K562 (cell line): Measurements from ENCODE around the gene SLC15A1. TPM values are rescaled to one million over a fixed set of nuclear protein-coding genes. Genes with fewer than 3 reads are reported as not detected.

Experiments
- ATAC-seq: fragments of 200-7000 bp; cut with Tn5 transposase; 3 replicates; pipeline ENCODE4 v1.9.1; 2020; ENCODE audit warnings: moderate library complexity
- BruUV-seq: library from RNA; stranded (reverse); fragments of 400-500 nt; replicated peaks from 2 replicates; lab custom pipeline; 2021; lab: Mats Ljungman, UMichigan
- CTCF ChIA-PET: fragments of 300-600 bp; formaldehyde crosslinking; extraction: SDS; loops from one replicate; lab custom pipeline; 2021; ENCODE audit warnings: low intra/inter-chr PET ratio; lab: Yijun Ruan, JAX
- POLR2A ChIA-PET: fragments of 300-600, 350-650 bp; sonication (Branson Sonifier 250); formaldehyde crosslinking; extraction: SDS; loops from one replicate; lab custom pipeline; 2021; ENCODE audit warnings: antibody characterized with exemption, inconsistent platforms; lab: Yijun Ruan, JAX
- DNase-seq, 4 experiments: peaks; one replicate each; pipeline versions ENCODE4 v3.0.0 to v3.0.0-alpha.2; 2011 to 2018; ENCODE audit warnings: low spot score in 3 of 4, mixed read lengths in 3 of 4; ENCODE audit errors: extremely low read depth in 1 of 4
- FAIRE-seq: peaks from 2 replicates; lab custom pipeline; 2011; peaks lifted over from hg19 to GRCh38; lab: Jason Lieb, UNC
- H2AFZ ChIP-seq: 2 replicates; pipeline ENCODE4 v1.6.0; 2011; ENCODE audit warnings: low read depth, low read length, control low read depth, inconsistent platforms
- H3K27ac ChIP-seq: fragments of 200-600 bp; 3 replicates; pipeline ENCODE4 v1.8.0; 2011; ENCODE audit warnings: low read depth, mild to moderate bottlenecking, control low read depth, inconsistent platforms, low read length, moderate library complexity, mixed read lengths; ENCODE audit errors: extremely low read depth
- H3K27me3 ChIP-seq, 2 experiments: fragments of 300-600 bp in 1 of 2; 2 replicates in 1 of 2; 3 replicates in 1 of 2; pipeline versions ENCODE4 v1.6.0 to v1.8.0; 2011; ENCODE audit warnings: inconsistent platforms in 2 of 2, low read length in 2 of 2, mild to moderate bottlenecking in 1 of 2, mixed read lengths in 1 of 2, moderate library complexity in 1 of 2; ENCODE audit not compliant: control insufficient read depth in 2 of 2, insufficient read depth in 2 of 2
- H3K36me3 ChIP-seq: fragments of 300-600 bp; 3 replicates; pipeline ENCODE4 v1.8.0; 2011; ENCODE audit warnings: mild to moderate bottlenecking, low read length, inconsistent platforms; ENCODE audit not compliant: control insufficient read depth, insufficient read depth
- H3K4me1 ChIP-seq, 2 experiments: fragments of 200-600 bp in 1 of 2; replicated peaks in 1 of 2; 2 replicates in 1 of 2; 3 replicates in 1 of 2; pipeline versions ENCODE4 v1.5.1 to v1.8.0; 2011; ENCODE audit warnings: inconsistent platforms in 2 of 2, low read length in 2 of 2, mild to moderate bottlenecking in 1 of 2, mixed read lengths in 1 of 2, moderate library complexity in 1 of 2; ENCODE audit not compliant: control insufficient read depth in 2 of 2, insufficient read depth in 2 of 2
- H3K4me2 ChIP-seq: 2 replicates; pipeline ENCODE4 v1.6.1; 2011; ENCODE audit warnings: low read length, control low read depth, inconsistent platforms, mixed read lengths; ENCODE audit not compliant: insufficient read depth
- H3K4me3 ChIP-seq: fragments of 200-600 bp; sonication (generic), shearing (Covaris generic); 2 replicates; pipeline ENCODE4 v1.5.1; 2016; ENCODE audit warnings: control low read depth, inconsistent platforms
- H3K79me2 ChIP-seq: fragments of 200-600 bp; 3 replicates; pipeline ENCODE4 v1.8.0; 2011; ENCODE audit warnings: low read length, inconsistent platforms; ENCODE audit not compliant: control insufficient read depth, insufficient read depth
- H3K9ac ChIP-seq, 2 experiments: 2 replicates each; pipeline versions ENCODE4 v1.6.0 to v1.6.1; 2011; ENCODE audit warnings: low read depth in 2 of 2, low read length in 2 of 2, control low read depth in 1 of 2, inconsistent platforms in 1 of 2, mild to moderate bottlenecking in 1 of 2, mixed read lengths in 1 of 2; ENCODE audit not compliant: insufficient read depth in 1 of 2
- H3K9me1 ChIP-seq: one replicate; pipeline ENCODE4 v1.6.0; 2011; ENCODE audit warnings: inconsistent platforms, mild to moderate bottlenecking, low read length, moderate library complexity; ENCODE audit not compliant: control insufficient read depth, insufficient read depth
- H3K9me3 ChIP-seq: replicated peaks from 2 replicates; pipeline ENCODE4 v1.5.1; 2011; ENCODE audit warnings: low read depth, low read length, inconsistent platforms; ENCODE audit not compliant: control insufficient read depth, insufficient read depth
- H4K20me1 ChIP-seq: replicated peaks from 2 replicates; pipeline ENCODE4 v1.6.1; 2011; ENCODE audit warnings: low read length, inconsistent platforms, mixed read lengths; ENCODE audit not compliant: control insufficient read depth, insufficient read depth
- EHMT2 ChIP-seq: fragments of 450-650 bp; IDR thresholded peaks from 2 replicates; pipeline ENCODE4 v1.6.1; 2018; ENCODE audit warnings: antibody characterized with exemption
- MAFF ChIP-seq: IDR thresholded peaks from 2 replicates; pipeline ENCODE4 v1.6.1; 2012; ENCODE audit warnings: low read length, improper control_type of control experiment
- PHF20 ChIP-seq: fragments of 450-650 bp; IDR thresholded peaks from 2 replicates; pipeline ENCODE4 v1.6.1; 2018; ENCODE audit not compliant: partially characterized antibody
- TOE1 ChIP-seq, 2 experiments: fragments of 450-650 bp in 1 of 2; sonication (generic) in 1 of 2; formaldehyde crosslinking in 1 of 2; IDR thresholded peaks; 2 replicates each; pipeline versions ENCODE4 v1.7.1 to v1.8.0; 2016 to 2022; ENCODE audit warnings: borderline replicate concordance in 2 of 2, mild to moderate bottlenecking in 2 of 2, antibody characterized with exemption in 1 of 2, inconsistent platforms in 1 of 2, low read depth in 1 of 2, missing genetic modification reagents in 1 of 2, moderate library complexity in 1 of 2
- ZNF146 ChIP-seq: IDR thresholded peaks from one replicate; pipeline ENCODE4 v1.6.1; 2018; ENCODE audit warnings: missing compliant biosample characterization; ENCODE audit not compliant: unreplicated experiment
- WGBS: fragments of 100-300 bp; shearing (Covaris generic); methylation state at CpG from one replicate; pipeline ENCODE4 v1.1.6; 2016; ENCODE audit warnings: low coverage, mixed read lengths; ENCODE audit not compliant: insufficient coverage; ENCODE audit errors: missing lambda C conversion rate; 5-methylcytosine and 5-hydroxymethylcytosine counted together
- in situ Hi-C: fragments of 300-500 bp; cut with MboI; formaldehyde crosslinking; loops from 4 replicates; pipeline ENCODE4 v1.15.0; 2018; ENCODE audit warnings: inconsistent platforms, mixed read lengths
- intact Hi-C: fragments of 100-400 bp; cut with micrococcal nuclease; formaldehyde crosslinking; loops from 2 replicates; pipeline ENCODE4 v1.14.2; 2022
- polyA plus RNA-seq, 8 experiments: library from polyadenylated mRNA; depleted of rRNA in 4 of 8; stranded (reverse) in 5 of 8; unstranded in 3 of 8; fragments of >200 nt; fragmentation: Nextera tagmentation in 2 of 8; fragmentation: Illumina TruSeq in 1 of 8; extraction: Ambion mirVana in 2 of 8; extraction: Trizol in 1 of 8; gene quantifications; 2 replicates each; pipeline versions ENCODE4 v1.2.1 to v1.2.3, GENCODE V29; 2011 to 2014; ENCODE audit warnings: inconsistent platforms in 1 of 8, missing spikeins in 1 of 8
- total RNA-seq, 7 experiments: library from RNA; depleted of rRNA in 6 of 7; stranded (reverse); fragments of >200 nt in 6 of 7; fragmentation: Illumina TruSeq in 2 of 7; extraction: Trizol in 2 of 7; gene quantifications; 2 replicates each; pipeline versions ENCODE4 v1.2.1 to v1.2.3, GENCODE V29; 2011 to 2021; ENCODE audit warnings: low replicate concordance in 1 of 7

Gene SLC15A1
- total and polyA plus RNA-seq, 9 of the 15 experiments (the other 6 are each of a cell fraction or from before 2014, with no cell fraction given): not detected

DNA sequence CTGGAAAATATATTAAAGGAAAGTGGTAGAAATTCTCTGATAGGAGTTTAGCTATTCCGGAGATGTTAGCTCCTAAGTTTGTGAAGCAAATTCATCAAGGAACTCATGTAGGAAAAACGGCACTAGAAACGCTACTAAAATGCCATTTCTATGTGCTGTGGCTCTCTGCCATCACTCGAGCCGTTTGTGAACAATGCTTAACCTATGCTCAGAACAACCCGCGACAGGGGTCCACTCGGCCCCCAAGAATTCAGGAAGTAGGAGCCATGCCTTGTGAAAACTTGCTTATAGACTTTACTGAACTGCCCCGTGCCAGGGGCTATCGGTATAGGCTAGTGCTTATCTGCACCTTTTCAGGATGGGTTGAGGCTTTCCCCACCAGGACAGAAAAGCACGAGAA is 14.2 kb upstream of the SLC15A1 start:
- no peak overlapping the region for H3K4me3 ChIP-seq
- no peak overlapping the region for H3K9ac ChIP-seq
- peaks cover 37 to 52% of the 10 kb centered on the region in 2 experiments for H3K27me3 ChIP-seq
- intact Hi-C loops (no loop called here), in situ Hi-C loops (no loop called here)
- H3K4me2 ChIP-seq: no peak overlapping the region
- no peaks in the 10 kb centered on the region for H3K9me1 ChIP-seq
- no peaks in the 10 kb centered on the region for H4K20me1 ChIP-seq
- H3K36me3 ChIP-seq: no peaks in the 10 kb centered on the region
- no peak for FAIRE-seq
- DNase-seq: no peak
- WGBS: 0% methylated on average over 11 of the region's 11 CpGs
- no peak for ATAC-seq
- ChIA-PET CTCF (no interaction called here), POLR2A (no interaction called here)
- no peaks in the 10 kb centered on the region for H3K4me1 ChIP-seq
- no peak overlapping the region for H3K27ac ChIP-seq
- TF ChIP-seq EHMT2 (no peak), PHF20 (no peak)
- no peaks in the 10 kb centered on the region for H3K9me3 ChIP-seq
- BruUV-seq: no TSS peak
- H3K79me2 ChIP-seq: no peaks in the 10 kb centered on the region
- no peak overlapping the region for H2AFZ ChIP-seq

GRCh38 chr13:98765996-98766519 is 13.6 kb upstream of the SLC15A1 start:
- 0% methylated on average over 8 of the region's 8 CpGs for WGBS
- no peak for ATAC-seq

More at GRCh38 chr13:98765996-98766519, 13.6 kb upstream of the SLC15A1 start:
- DNase-seq (no peak), FAIRE-seq (no peak)
- CTCF ChIA-PET: no interaction called here
- H2AFZ ChIP-seq: no peak overlapping the region
- no peaks in the 10 kb centered on the region for H3K36me3 ChIP-seq
- no peak overlapping the region for H3K27ac ChIP-seq
- no peaks in the 10 kb centered on the region for H4K20me1 ChIP-seq
- no peak overlapping the region for H3K4me2 ChIP-seq
- POLR2A ChIA-PET: interaction anchor here (0.6 kb wide), 1 partner anchor 184 kb away, joined by 3 read pairs; no protein-coding TSS in a partner anchor
- no TSS peak for BruUV-seq
- no peaks in the 10 kb centered on the region for H3K79me2 ChIP-seq
- intact Hi-C loops (no loop called here), in situ Hi-C loops (no loop called here)
- no peaks in the 10 kb centered on the region for H3K9me3 ChIP-seq
- no peak overlapping the region for H3K9ac ChIP-seq
- no peak for TF ChIP-seq MAFF
- no peak for TF ChIP-seq TOE1 (IDR thresholded peaks at IDR 0.05; ENCODE audit: borderline replicate concordance)
- no peak for TF ChIP-seq TOE1 (CRISPR knock-in tag; IDR thresholded peaks at IDR 0.05; ENCODE audit: borderline replicate concordance, low read depth)
- no peak for TF ChIP-seq ZNF146
- H3K4me1 ChIP-seq: no peaks in the 10 kb centered on the region
- H3K9me1 ChIP-seq: no peaks in the 10 kb centered on the region
- peaks cover 39 to 50% of the 10 kb centered on the region in 2 experiments for H3K27me3 ChIP-seq
- no peak overlapping the region for H3K4me3 ChIP-seq
